ENCODE measurements around the gene VCP.

VCP gene

GRCh38 chr9:35042081-35042604 is 30.3 kb downstream of the VCP start:
- ChIA-PET CTCF (interaction anchor here (0.8 to 3.2 kb wide), 6 partner anchors 10 to 152 kb away, joined by 3 to 17 read pairs (median 4); no protein-coding TSS in a partner anchor), POLR2A (no interaction called here)
- no peaks in the 10 kb centered on the region for H3K27me3 ChIP-seq (replicated peaks in 2 of 5; ENCODE audit: control insufficient read depth in 4 of 5, insufficient read depth in 5 of 5, low read length in 4 of 5)
- no peak overlapping the region for H3K4me3 ChIP-seq (ENCODE audit: control insufficient read depth in 1 of 7, extremely low read depth in 1 of 7, insufficient read depth in 4 of 7, low read depth in 2 of 7, low read length in 6 of 7)
- DNase-seq: no peak
- WGBS (ENCODE audit: insufficient coverage): 100% methylated on average over 3 of the region's 3 CpGs
- peaks cover 0 to 24% (median 9%) of the 10 kb centered on the region in 4 experiments for H3K36me3 ChIP-seq (ENCODE audit: control insufficient read depth in 4 of 4, insufficient read depth in 4 of 4, low read length in 3 of 4)
- H3K27ac ChIP-seq (ENCODE audit: insufficient read depth in 1 of 2, low read depth in 1 of 2, low read length in 2 of 2, poor library complexity in 1 of 2, severe bottlenecking in 2 of 2): no peak overlapping the region
- peaks cover 0 to 6% (median 1%) of the 10 kb centered on the region in 4 experiments for H3K4me1 ChIP-seq (ENCODE audit: control extremely low read depth in 1 of 4, control insufficient read depth in 4 of 4, insufficient read depth in 4 of 4, low read length in 3 of 4)
- no peaks in the 10 kb centered on the region for H3K9me3 ChIP-seq (ENCODE audit: control extremely low read depth in 1 of 5, control insufficient read depth in 4 of 5, insufficient read depth in 2 of 5, low read depth in 1 of 5, low read length in 4 of 5)

- peaks cover 0 to 11% (median 5%) of the 10 kb centered on the region in 4 experiments for H3K4me1 ChIP-seq (ENCODE audit: control extremely low read depth in 1 of 4, control insufficient read depth in 4 of 4, insufficient read depth in 4 of 4, low read length in 3 of 4)
- H3K9me3 ChIP-seq (ENCODE audit: control extremely low read depth in 1 of 5, control insufficient read depth in 4 of 5, insufficient read depth in 2 of 5, low read depth in 1 of 5, low read length in 4 of 5): no peaks in the 10 kb centered on the region
- no peaks in the 10 kb centered on the region for H3K36me3 ChIP-seq (ENCODE audit: control insufficient read depth in 4 of 4, insufficient read depth in 4 of 4, low read length in 3 of 4)
- no peaks in the 10 kb centered on the region for H3K27me3 ChIP-seq (replicated peaks in 2 of 5; ENCODE audit: control insufficient read depth in 4 of 5, insufficient read depth in 5 of 5, low read length in 4 of 5)
- ChIA-PET CTCF (interaction anchor here (0.6 to 1.7 kb wide), 5 partner anchors 9 to 52 kb away, joined by 3 to 9 read pairs (median 3); no protein-coding TSS in a partner anchor), POLR2A (interaction anchor here (0.7 kb wide), 1 partner anchor 14 kb away, joined by 3 read pairs; no protein-coding TSS in a partner anchor)
- H3K4me3 ChIP-seq (ENCODE audit: control insufficient read depth in 1 of 7, extremely low read depth in 1 of 7, insufficient read depth in 4 of 7, low read depth in 2 of 7, low read length in 6 of 7): peak overlapping the region in 5 of 7 experiments; percentile 18 to 67 (median 35)
- no peak overlapping the region for H3K27ac ChIP-seq (ENCODE audit: insufficient read depth in 1 of 2, low read depth in 1 of 2, low read length in 2 of 2, poor library complexity in 1 of 2, severe bottlenecking in 2 of 2)
- WGBS (ENCODE audit: insufficient coverage): 56% methylated on average over 47 of the region's 48 CpGs
- peak; percentile 50 to 70 (median 58) for DNase-seq
Observed at GRCh38 chr9:35035851-35036701, 36.3 kb downstream of the VCP start.

- 100% methylated on average over 2 of the region's 2 CpGs for WGBS (ENCODE audit: insufficient coverage)
- Histone ChIP-seq H3K27me3 (replicated peaks in 2 of 5; ENCODE audit: control insufficient read depth in 4 of 5, insufficient read depth in 5 of 5, low read length in 4 of 5) (no peaks in the 10 kb centered on the region), H3K4me3 (ENCODE audit: control insufficient read depth in 1 of 7, extremely low read depth in 1 of 7, insufficient read depth in 4 of 7, low read depth in 2 of 7, low read length in 6 of 7) (no peak overlapping the region), H3K27ac (ENCODE audit: insufficient read depth in 1 of 2, low read depth in 1 of 2, low read length in 2 of 2, poor library complexity in 1 of 2, severe bottlenecking in 2 of 2) (no peak overlapping the region), H3K9me3 (ENCODE audit: control extremely low read depth in 1 of 5, control insufficient read depth in 4 of 5, insufficient read depth in 2 of 5, low read depth in 1 of 5, low read length in 4 of 5) (no peaks in the 10 kb centered on the region), H3K4me1 (ENCODE audit: control extremely low read depth in 1 of 4, control insufficient read depth in 4 of 4, insufficient read depth in 4 of 4, low read length in 3 of 4) (peaks cover 0 to 11% (median 5%) of the 10 kb centered on the region in 4 experiments), H3K36me3 (ENCODE audit: control insufficient read depth in 4 of 4, insufficient read depth in 4 of 4, low read length in 3 of 4) (no peaks in the 10 kb centered on the region)
- POLR2A ChIA-PET: no interaction called here
- DNase-seq: no peak
- CTCF ChIA-PET: interaction anchor here (1.5 kb wide), 1 partner anchor 19 kb away, joined by 8 read pairs; no protein-coding TSS in a partner anchor
Observed at GRCh38 chr9:35033101-35033500, 39.3 kb downstream of the VCP start.

- Histone ChIP-seq H3K36me3 (ENCODE audit: control insufficient read depth in 4 of 4, insufficient read depth in 4 of 4, low read length in 3 of 4) (no peaks in the 10 kb centered on the region), H3K4me1 (ENCODE audit: control extremely low read depth in 1 of 4, control insufficient read depth in 4 of 4, insufficient read depth in 4 of 4, low read length in 3 of 4) (peaks cover 0 to 24% (median 7%) of the 10 kb centered on the region in 4 experiments), H3K27me3 (replicated peaks in 2 of 5; ENCODE audit: control insufficient read depth in 4 of 5, insufficient read depth in 5 of 5, low read length in 4 of 5) (no peaks in the 10 kb centered on the region), H3K27ac (ENCODE audit: insufficient read depth in 1 of 2, low read depth in 1 of 2, low read length in 2 of 2, poor library complexity in 1 of 2, severe bottlenecking in 2 of 2) (no peak overlapping the region), H3K4me3 (ENCODE audit: control insufficient read depth in 1 of 7, extremely low read depth in 1 of 7, insufficient read depth in 4 of 7, low read depth in 2 of 7, low read length in 6 of 7) (no peak overlapping the region), H3K9me3 (ENCODE audit: control extremely low read depth in 1 of 5, control insufficient read depth in 4 of 5, insufficient read depth in 2 of 5, low read depth in 1 of 5, low read length in 4 of 5) (no peaks in the 10 kb centered on the region)
- ChIA-PET CTCF (interaction anchor here (1.2 to 3.7 kb wide), 3 partner anchors 13 to 22 kb away, joined by 3 to 10 read pairs (median 5); no protein-coding TSS in a partner anchor), POLR2A (no interaction called here)
- WGBS (ENCODE audit: insufficient coverage): no CpG with 5 or more reads among the region's 2 CpGs
- DNase-seq: peak in 1 of 3 donors; percentile 42
Observed at GRCh38 chr9:35029852-35030251, 42.6 kb downstream of the VCP start.

- peaks cover 0 to 25% (median 7%) of the 10 kb centered on the region in 4 experiments for H3K4me1 ChIP-seq (ENCODE audit: control extremely low read depth in 1 of 4, control insufficient read depth in 4 of 4, insufficient read depth in 4 of 4, low read length in 3 of 4)
- 100% methylated on average over 1 of the region's 4 CpGs for WGBS (ENCODE audit: insufficient coverage)
- DNase-seq: no peak
- POLR2A ChIA-PET: no interaction called here
- no peak overlapping the region for H3K4me3 ChIP-seq (ENCODE audit: control insufficient read depth in 1 of 7, extremely low read depth in 1 of 7, insufficient read depth in 4 of 7, low read depth in 2 of 7, low read length in 6 of 7)
- CTCF ChIA-PET: interaction anchor here (1.0 to 3.7 kb wide), 4 partner anchors 14 to 126 kb away, joined by 3 to 10 read pairs (median 4); no protein-coding TSS in a partner anchor
- no peak overlapping the region for H3K27ac ChIP-seq (ENCODE audit: insufficient read depth in 1 of 2, low read depth in 1 of 2, low read length in 2 of 2, poor library complexity in 1 of 2, severe bottlenecking in 2 of 2)
- H3K9me3 ChIP-seq (ENCODE audit: control extremely low read depth in 1 of 5, control insufficient read depth in 4 of 5, insufficient read depth in 2 of 5, low read depth in 1 of 5, low read length in 4 of 5): no peaks in the 10 kb centered on the region
- no peaks in the 10 kb centered on the region for H3K27me3 ChIP-seq (replicated peaks in 2 of 5; ENCODE audit: control insufficient read depth in 4 of 5, insufficient read depth in 5 of 5, low read length in 4 of 5)
- no peaks in the 10 kb centered on the region for H3K36me3 ChIP-seq (ENCODE audit: control insufficient read depth in 4 of 4, insufficient read depth in 4 of 4, low read length in 3 of 4)
Observed at GRCh38 chr9:35029241-35029640, 43.2 kb downstream of the VCP start.

- CTCF ChIA-PET: interaction anchor here (0.7 to 3.7 kb wide), 3 partner anchors 15 to 23 kb away, joined by 3 to 10 read pairs (median 5); no protein-coding TSS in a partner anchor
- peaks cover 2 to 34% (median 11%) of the 10 kb centered on the region in 4 experiments for H3K4me1 ChIP-seq (ENCODE audit: control extremely low read depth in 1 of 4, control insufficient read depth in 4 of 4, insufficient read depth in 4 of 4, low read length in 3 of 4)
- no peak for DNase-seq
- no peak overlapping the region for H3K27ac ChIP-seq (ENCODE audit: insufficient read depth in 1 of 2, low read depth in 1 of 2, low read length in 2 of 2, poor library complexity in 1 of 2, severe bottlenecking in 2 of 2)
- H3K27me3 ChIP-seq (replicated peaks in 2 of 5; ENCODE audit: control insufficient read depth in 4 of 5, insufficient read depth in 5 of 5, low read length in 4 of 5): no peaks in the 10 kb centered on the region
- H3K36me3 ChIP-seq (ENCODE audit: control insufficient read depth in 4 of 4, insufficient read depth in 4 of 4, low read length in 3 of 4): no peaks in the 10 kb centered on the region
- H3K4me3 ChIP-seq (ENCODE audit: control insufficient read depth in 1 of 7, extremely low read depth in 1 of 7, insufficient read depth in 4 of 7, low read depth in 2 of 7, low read length in 6 of 7): no peak overlapping the region
- POLR2A ChIA-PET: no interaction called here
- H3K9me3 ChIP-seq (ENCODE audit: control extremely low read depth in 1 of 5, control insufficient read depth in 4 of 5, insufficient read depth in 2 of 5, low read depth in 1 of 5, low read length in 4 of 5): no peaks in the 10 kb centered on the region
Observed at GRCh38 chr9:35028341-35028740, 44.1 kb downstream of the VCP start.

- no peak overlapping the region for H3K4me3 ChIP-seq (ENCODE audit: control insufficient read depth in 1 of 7, extremely low read depth in 1 of 7, insufficient read depth in 4 of 7, low read depth in 2 of 7, low read length in 6 of 7)
- ChIA-PET CTCF (interaction anchor here (0.7 to 3.7 kb wide), 3 partner anchors 8 to 24 kb away, joined by 3 to 10 read pairs (median 4); no protein-coding TSS in a partner anchor), POLR2A (no interaction called here)
- H3K27me3 ChIP-seq (replicated peaks in 2 of 5; ENCODE audit: control insufficient read depth in 4 of 5, insufficient read depth in 5 of 5, low read length in 4 of 5): no peaks in the 10 kb centered on the region
- H3K27ac ChIP-seq (ENCODE audit: insufficient read depth in 1 of 2, low read depth in 1 of 2, low read length in 2 of 2, poor library complexity in 1 of 2, severe bottlenecking in 2 of 2): no peak overlapping the region
- peaks cover 3 to 37% (median 11%) of the 10 kb centered on the region in 4 experiments for H3K4me1 ChIP-seq (ENCODE audit: control extremely low read depth in 1 of 4, control insufficient read depth in 4 of 4, insufficient read depth in 4 of 4, low read length in 3 of 4)
- DNase-seq: no peak
- WGBS (ENCODE audit: insufficient coverage): 100% methylated on average over 1 of the region's 1 CpG
- no peaks in the 10 kb centered on the region for H3K36me3 ChIP-seq (ENCODE audit: control insufficient read depth in 4 of 4, insufficient read depth in 4 of 4, low read length in 3 of 4)
- H3K9me3 ChIP-seq (ENCODE audit: control extremely low read depth in 1 of 5, control insufficient read depth in 4 of 5, insufficient read depth in 2 of 5, low read depth in 1 of 5, low read length in 4 of 5): no peaks in the 10 kb centered on the region
Observed at GRCh38 chr9:35027860-35028259, 44.6 kb downstream of the VCP start.
